CD14-positive monocyte (primary cell): ENCODE results near the gene NRF1. TPM values are rescaled to one million over a fixed set of nuclear protein-coding genes. Genes with fewer than 3 reads are reported as not detected.

Source experiments
- DNase-seq, 3 donors: peaks; one replicate each; pipeline ENCODE4 v3.0.0-alpha.2; 2011 to 2022
- H2AFZ ChIP-seq: 2 replicates; pipeline ENCODE4 v1.6.0; 2012; ENCODE audit warnings: mild to moderate bottlenecking, low read depth, low read length, inconsistent platforms; ENCODE audit not compliant: insufficient read depth, poor library complexity, severe bottlenecking
- H3K27ac ChIP-seq, 2 donors: 1 replicate in 1 of 2; 2 replicates in 1 of 2; pipeline ENCODE4 v1.5.1; 2012 to 2013; ENCODE audit warnings: low read length in 2 of 2, control low read depth in 1 of 2, inconsistent platforms in 1 of 2, low read depth in 1 of 2, mild to moderate bottlenecking in 1 of 2
- H3K27me3 ChIP-seq, 2 donors: one replicate each; pipeline versions ENCODE4 v1.6.0 to v1.6.1; 2011 to 2013; ENCODE audit warnings: low read length in 2 of 2; ENCODE audit not compliant: control insufficient read depth in 2 of 2, insufficient read depth in 2 of 2
- H3K36me3 ChIP-seq, 2 donors: replicated peaks in 1 of 2; 1 replicate in 1 of 2; 2 replicates in 1 of 2; pipeline versions ENCODE4 v1.5.1 to v1.6.1; 2012 to 2013; ENCODE audit warnings: low read length in 2 of 2, control low read depth in 1 of 2, inconsistent platforms in 1 of 2, mild to moderate bottlenecking in 1 of 2; ENCODE audit not compliant: insufficient read depth in 2 of 2, control insufficient read depth in 1 of 2
- H3K4me1 ChIP-seq, 2 donors: 1 replicate in 1 of 2; 2 replicates in 1 of 2; pipeline versions ENCODE4 v1.5.1 to v1.6.1; 2012 to 2013; ENCODE audit warnings: low read length in 2 of 2, control low read depth in 1 of 2, inconsistent platforms in 1 of 2, mild to moderate bottlenecking in 1 of 2, moderate library complexity in 1 of 2; ENCODE audit not compliant: insufficient read depth in 2 of 2, control insufficient read depth in 1 of 2
- H3K4me2 ChIP-seq: replicated peaks from 2 replicates; pipeline ENCODE3; 2012; ENCODE audit warnings: low read length, moderate library complexity, mild to moderate bottlenecking; ENCODE audit not compliant: poor library complexity, severe bottlenecking; ENCODE audit errors: extremely low read depth
- H3K4me3 ChIP-seq, 3 experiments: fragments of 200-600 bp in 1 of 3; sonication (generic) in 1 of 3; replicated peaks in 1 of 3; 1 replicate in 2 of 3; 2 replicates in 1 of 3; pipeline ENCODE4 v1.5.1; 2011 to 2013; ENCODE audit warnings: low read length in 3 of 3, mild to moderate bottlenecking in 3 of 3, control low read depth in 2 of 3, low read depth in 2 of 3, inconsistent platforms in 1 of 3, moderate library complexity in 1 of 3
- H3K79me2 ChIP-seq: 2 replicates; pipeline ENCODE4 v1.6.0; 2012; ENCODE audit warnings: mild to moderate bottlenecking, control low read depth, inconsistent platforms, low read length, moderate library complexity; ENCODE audit not compliant: insufficient read depth
- H3K9ac ChIP-seq: 2 replicates; pipeline ENCODE4 v1.6.0; 2017; ENCODE audit warnings: low read length, mild to moderate bottlenecking; ENCODE audit not compliant: insufficient read depth, poor library complexity, severe bottlenecking
- H3K9me3 ChIP-seq, 2 donors: replicated peaks in 1 of 2; 1 replicate in 1 of 2; 2 replicates in 1 of 2; pipeline versions ENCODE4 v1.5.1 to v1.6.1; 2012 to 2013; ENCODE audit warnings: low read length in 2 of 2, control low read depth in 1 of 2; ENCODE audit not compliant: control insufficient read depth in 1 of 2, insufficient read depth in 1 of 2
- H4K20me1 ChIP-seq: 2 replicates; pipeline ENCODE4 v1.6.0; 2012; ENCODE audit warnings: mild to moderate bottlenecking, low read length, control low read depth, moderate library complexity; ENCODE audit not compliant: insufficient read depth
- H3K27ac Mint-ChIP-seq, 7 donors: one replicate each; pipeline ENCODE4 v1.8.0; 2020; ENCODE audit warnings: mild to moderate bottlenecking in 7 of 7, mixed read lengths in 7 of 7, moderate library complexity in 6 of 7, inconsistent platforms in 2 of 7
- H3K27me3 Mint-ChIP-seq, 3 donors: one replicate each; pipeline ENCODE4 v1.8.0; 2021 to 2022; ENCODE audit warnings: low read depth in 3 of 3, mild to moderate bottlenecking in 3 of 3, mixed read lengths in 3 of 3, moderate library complexity in 3 of 3, inconsistent platforms in 1 of 3
- H3K36me3 Mint-ChIP-seq, 2 donors: one replicate each; pipeline ENCODE4 v1.8.0; 2020; ENCODE audit warnings: mixed read lengths in 2 of 2, inconsistent platforms in 1 of 2, mild to moderate bottlenecking in 1 of 2
- H3K4me1 Mint-ChIP-seq: one replicate; pipeline ENCODE4 v1.8.0; 2020; ENCODE audit warnings: mild to moderate bottlenecking, mixed read lengths
- H3K4me3 Mint-ChIP-seq, 2 donors: one replicate each; pipeline ENCODE4 v1.8.0; 2020; ENCODE audit warnings: mild to moderate bottlenecking in 2 of 2, mixed read lengths in 2 of 2, moderate library complexity in 1 of 2
- H3K9me3 Mint-ChIP-seq, 7 donors: one replicate each; pipeline ENCODE4 v1.8.0; 2020 to 2022; ENCODE audit warnings: mixed read lengths in 7 of 7, mild to moderate bottlenecking in 6 of 7, moderate library complexity in 6 of 7, inconsistent platforms in 2 of 7
- CTCF ChIP-seq: fragments of 200-600 bp; IDR thresholded peaks from one replicate; pipeline ENCODE4 v1.8.0; 2022; ENCODE audit warnings: antibody characterized with exemption, mild to moderate bottlenecking
- WGBS: methylation state at CpG from one replicate; pipeline ENCODE4 v1.1.5; 2013; ENCODE audit warnings: missing lambda C conversion rate; ENCODE audit not compliant: insufficient coverage; 5-methylcytosine and 5-hydroxymethylcytosine counted together
- intact Hi-C, 2 donors: fragments of 100-400 bp; cut with micrococcal nuclease; formaldehyde crosslinking; loops; one replicate each; pipeline versions ENCODE4 v1.15.0 to v1.15.1; 2023
- polyA plus RNA-seq, 3 donors: library from polyadenylated mRNA; depleted of rRNA in 1 of 3; unstranded in 2 of 3; stranded (reverse) in 1 of 3; fragments of 300-500 nt in 2 of 3; fragments of >200 nt in 1 of 3; fragmentation: Illumina TruSeq in 2 of 3; gene quantifications; 1 replicate in 2 of 3; 2 replicates in 1 of 3; pipeline ENCODE4 v1.2.3, GENCODE V29; 2012 to 2021

Gene NRF1
- polyA plus RNA-seq, 3 donors, result 5.1 to 14.0 (median 7.7) TPM

DNA sequence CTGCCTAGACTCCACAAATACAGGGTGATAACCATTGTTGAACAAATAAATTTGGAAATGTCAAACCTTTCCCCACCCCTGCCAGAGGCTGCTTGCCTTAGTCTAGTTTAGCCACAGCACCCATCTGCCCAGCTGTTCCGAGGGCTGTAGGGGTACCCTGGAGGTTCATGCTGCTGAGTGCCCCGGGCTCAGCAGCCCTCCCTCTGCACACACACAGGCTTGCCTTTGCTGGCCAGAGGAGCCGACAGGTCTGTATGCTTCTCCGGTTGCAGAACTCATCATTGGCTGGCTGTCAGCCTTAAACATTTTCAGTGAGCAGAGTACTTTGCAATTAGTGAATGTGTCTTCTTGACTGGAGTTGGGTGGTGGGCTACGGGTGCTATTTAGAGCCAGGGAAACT is 122.9 kb downstream of the NRF1 start:
- Histone ChIP-seq H4K20me1 (no peaks in the 10 kb centered on the region), H3K4me1 (no peaks in the 10 kb centered on the region), H3K9me3 (no peaks in the 10 kb centered on the region), H3K4me3 (no peak overlapping the region), H3K4me2 (no peak overlapping the region), H3K79me2 (no peaks in the 10 kb centered on the region), H3K27ac (no peak overlapping the region), H3K9ac (no peak overlapping the region), H3K27me3 (no peaks in the 10 kb centered on the region), H2AFZ (no peak overlapping the region), H3K36me3 (peaks cover 64 to 83% of the 10 kb centered on the region in 2 donors)
- Mint-ChIP-seq H3K9me3 (no peaks in the 10 kb centered on the region), H3K36me3 (peaks cover 69 to 87% of the 10 kb centered on the region in 2 donors), H3K4me1 (no peaks in the 10 kb centered on the region), H3K27ac (peak overlapping the region in 4 of 7 donors; percentile 0 to 59 (median 46)), H3K4me3 (no peak overlapping the region), H3K27me3 (no peaks in the 10 kb centered on the region)
- WGBS, result 92% methylated on average over 2 of the region's 5 CpGs
- DNase-seq, result no peak
- no peak for TF ChIP-seq CTCF
- intact Hi-C loops, result no loop called here

- no peaks in the 10 kb centered on the region for H3K27me3 Mint-ChIP-seq
- no peak for DNase-seq
- Histone ChIP-seq H3K4me2 (no peak overlapping the region), H3K36me3 (peaks cover 63 to 86% of the 10 kb centered on the region in 2 donors), H4K20me1 (no peaks in the 10 kb centered on the region), H3K9me3 (no peaks in the 10 kb centered on the region), H3K4me1 (no peaks in the 10 kb centered on the region), H3K27ac (no peak overlapping the region), H3K4me3 (no peak overlapping the region), H3K27me3 (no peaks in the 10 kb centered on the region), H3K9ac (no peak overlapping the region), H2AFZ (no peak overlapping the region), H3K79me2 (no peaks in the 10 kb centered on the region)
- H3K4me3 Mint-ChIP-seq, result no peak overlapping the region
- TF ChIP-seq CTCF, result no peak
- intact Hi-C loops, result no loop called here
- no peaks in the 10 kb centered on the region for H3K4me1 Mint-ChIP-seq
- no peaks in the 10 kb centered on the region for H3K9me3 Mint-ChIP-seq
- 100% methylated on average over 1 of the region's 4 CpGs for WGBS
- H3K27ac Mint-ChIP-seq, result no peak overlapping the region
- peaks cover 68 to 90% of the 10 kb centered on the region in 2 donors for H3K36me3 Mint-ChIP-seq
These were observed 127.9 kb downstream of the NRF1 start for GRCh38 chr7:129739427-129739826.
